ENCODE data around the gene LDLRAD3.
"Not testable (repeated sequence)": the region's sequence is repeated elsewhere in the genome, so short reads cannot be mapped to it uniquely, and the experiment has no call there.

Gene LDLRAD3

DNA sequence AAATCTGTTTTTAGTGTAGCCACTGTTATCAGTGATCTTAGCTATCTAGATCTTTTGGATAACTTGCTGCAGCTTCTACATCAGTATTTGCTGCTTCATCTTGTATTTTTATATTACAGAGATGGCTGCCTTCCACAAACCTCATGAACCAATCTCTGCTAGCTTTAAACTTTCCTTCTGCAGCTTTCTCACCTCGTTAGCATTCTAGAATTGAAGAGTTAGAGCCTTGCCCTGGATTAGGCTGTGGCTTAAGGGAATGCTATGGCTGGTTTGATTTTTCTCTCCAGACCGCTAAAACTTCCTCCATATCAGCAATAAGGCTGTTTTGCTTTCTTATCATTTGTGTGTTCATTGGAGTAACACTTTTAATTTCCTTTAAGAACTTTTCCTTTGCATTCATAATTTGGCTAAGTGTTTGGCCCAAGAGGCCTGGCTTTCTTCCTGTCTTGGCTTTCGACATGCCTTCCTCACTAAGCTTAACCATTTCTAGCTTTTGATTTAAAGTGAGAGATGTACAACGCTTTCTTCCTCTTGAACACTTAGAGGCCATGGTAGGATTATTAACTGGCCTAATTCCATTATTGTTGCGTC is 51.9 kb downstream of the LDLRAD3 start:
- no peak for DNase-seq (ENCODE audit: low read depth)

DNA sequence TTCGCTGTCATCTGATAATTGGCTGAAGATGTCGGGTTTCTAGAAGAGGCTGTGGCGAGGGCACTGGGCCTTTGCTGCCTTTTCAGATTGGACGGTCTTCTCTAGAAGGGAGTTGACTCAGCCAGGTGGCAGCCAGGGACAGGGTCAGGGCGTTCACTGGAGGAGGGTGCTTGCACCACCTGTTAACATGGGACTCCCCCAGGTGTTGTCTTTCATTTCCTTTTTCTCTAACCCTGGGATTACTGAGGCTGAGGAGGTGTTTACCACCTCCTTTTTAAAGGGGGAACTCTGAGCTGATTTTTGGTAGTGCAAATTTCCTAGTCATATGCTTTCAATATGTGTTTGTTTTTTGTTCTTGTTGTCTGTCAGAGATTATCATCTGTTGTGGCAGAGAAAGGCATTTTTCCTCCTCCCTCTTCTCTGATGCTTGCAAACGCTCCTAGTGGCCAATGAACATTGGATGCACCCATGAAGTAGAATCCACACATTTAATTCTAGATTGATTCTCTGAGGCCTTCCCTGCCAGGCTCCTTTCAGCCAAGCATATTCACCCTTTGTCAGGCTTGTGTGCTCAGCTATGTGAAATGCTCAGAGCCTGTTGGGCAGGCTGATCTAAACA is 54.1 kb downstream of the LDLRAD3 start:
- DNase-seq (ENCODE audit: low read depth), result no peak

DNA sequence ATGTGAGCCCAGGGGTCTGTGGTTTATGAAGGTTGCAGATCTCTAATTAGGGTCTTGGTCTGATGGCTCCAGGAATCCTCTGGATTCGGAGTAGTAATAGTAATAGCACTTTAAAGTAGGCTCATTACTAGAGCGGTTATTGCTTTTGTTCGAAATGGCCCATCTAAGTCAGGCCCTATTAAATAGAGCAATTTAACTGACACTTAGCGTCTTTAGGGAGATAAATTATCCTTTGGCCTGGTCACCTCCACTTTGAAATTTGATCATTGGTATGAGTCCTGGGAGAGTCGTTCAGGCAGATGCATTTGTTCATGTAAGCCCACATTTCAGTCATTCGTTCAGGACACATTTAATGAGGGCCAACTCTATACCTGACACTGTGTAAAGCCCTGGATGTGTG is 54.8 kb downstream of the LDLRAD3 start:
- no peak for DNase-seq (ENCODE audit: low read depth)

DNA sequence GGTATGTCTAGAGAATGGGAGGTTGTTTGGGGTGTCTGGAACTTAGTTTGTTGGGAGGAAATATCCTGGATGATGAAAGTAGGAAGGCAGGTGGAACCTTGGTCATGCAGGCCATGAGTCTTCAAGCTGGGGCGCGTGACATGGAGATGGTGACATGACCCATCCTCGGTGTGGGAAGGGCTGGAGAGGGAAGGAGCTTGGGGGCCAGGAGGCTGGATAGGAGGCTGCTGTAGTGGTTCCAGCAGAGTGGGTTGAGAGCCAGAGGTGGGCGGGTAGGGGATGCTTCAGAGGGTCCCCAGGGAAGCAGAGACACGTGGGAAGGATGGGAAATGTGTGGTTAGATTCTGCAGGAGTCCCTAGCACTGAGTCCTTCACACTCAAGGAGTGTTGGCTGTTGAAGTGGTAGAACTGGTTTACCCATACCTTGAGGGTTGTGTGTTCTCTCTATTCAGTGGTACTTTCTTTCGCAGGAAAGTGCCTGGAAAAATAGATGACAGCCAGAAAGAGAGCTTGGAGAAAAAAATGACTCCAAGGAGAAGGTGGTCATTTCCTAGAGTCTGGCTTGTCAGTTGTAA is 56.8 kb downstream of the LDLRAD3 start:
- no peak for DNase-seq (ENCODE audit: low read depth)

DNA sequence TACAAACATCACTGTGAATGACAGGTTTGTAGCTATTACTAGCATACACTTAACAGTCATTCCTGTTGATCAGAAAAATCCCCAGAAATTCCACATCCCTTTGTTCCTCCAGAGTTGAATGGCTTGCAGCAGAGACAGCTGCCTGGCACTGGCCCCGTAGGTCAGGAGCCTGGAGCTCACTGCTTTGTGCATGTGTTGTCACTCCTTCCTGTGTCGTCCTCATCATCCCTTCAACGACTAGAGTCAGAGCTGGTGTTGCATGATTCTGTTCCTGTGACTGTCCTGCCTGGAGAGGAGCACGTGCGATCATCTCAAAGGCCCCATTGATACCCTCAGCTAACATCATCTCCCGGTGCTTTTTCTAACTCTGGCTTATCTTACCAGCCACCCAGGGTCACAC is 58.3 kb downstream of the LDLRAD3 start:
- no peak for DNase-seq (ENCODE audit: low read depth)

DNA sequence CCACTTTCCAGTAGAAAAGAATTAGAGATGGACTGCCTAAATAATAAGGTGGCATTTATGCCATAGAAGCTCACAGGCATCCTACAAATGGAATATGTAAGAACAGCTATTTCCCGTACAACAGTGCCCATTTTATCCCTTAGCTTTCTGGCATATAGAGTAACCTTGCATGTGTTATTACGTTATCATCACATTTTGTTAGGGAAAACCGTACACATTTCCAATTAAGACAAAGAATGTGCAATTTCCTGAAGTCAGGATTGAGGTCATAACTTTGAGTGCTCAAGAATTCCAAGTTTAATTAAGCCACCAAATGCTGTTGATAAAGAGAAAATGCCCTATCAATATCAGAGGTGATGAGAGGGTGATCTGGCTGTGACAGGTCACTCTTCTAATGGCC is 58.9 kb downstream of the LDLRAD3 start:
- DNase-seq (ENCODE audit: low read depth), result no peak

- DNase-seq (ENCODE audit: low read depth), result no peak
These were observed 62.7 kb downstream of the LDLRAD3 start for GRCh38 chr11:36006556-36006955.

GRCh38 chr11:36007127-36007655 is 63.3 kb downstream of the LDLRAD3 start:
- no peak for DNase-seq (ENCODE audit: low read depth)

- no peak for DNase-seq (ENCODE audit: low read depth)
These were observed 64.7 kb downstream of the LDLRAD3 start for GRCh38 chr11:36008584-36008983.

- no peak for DNase-seq (ENCODE audit: low read depth)
These were observed 65.6 kb downstream of the LDLRAD3 start for GRCh38 chr11:36009473-36009872.

DNA sequence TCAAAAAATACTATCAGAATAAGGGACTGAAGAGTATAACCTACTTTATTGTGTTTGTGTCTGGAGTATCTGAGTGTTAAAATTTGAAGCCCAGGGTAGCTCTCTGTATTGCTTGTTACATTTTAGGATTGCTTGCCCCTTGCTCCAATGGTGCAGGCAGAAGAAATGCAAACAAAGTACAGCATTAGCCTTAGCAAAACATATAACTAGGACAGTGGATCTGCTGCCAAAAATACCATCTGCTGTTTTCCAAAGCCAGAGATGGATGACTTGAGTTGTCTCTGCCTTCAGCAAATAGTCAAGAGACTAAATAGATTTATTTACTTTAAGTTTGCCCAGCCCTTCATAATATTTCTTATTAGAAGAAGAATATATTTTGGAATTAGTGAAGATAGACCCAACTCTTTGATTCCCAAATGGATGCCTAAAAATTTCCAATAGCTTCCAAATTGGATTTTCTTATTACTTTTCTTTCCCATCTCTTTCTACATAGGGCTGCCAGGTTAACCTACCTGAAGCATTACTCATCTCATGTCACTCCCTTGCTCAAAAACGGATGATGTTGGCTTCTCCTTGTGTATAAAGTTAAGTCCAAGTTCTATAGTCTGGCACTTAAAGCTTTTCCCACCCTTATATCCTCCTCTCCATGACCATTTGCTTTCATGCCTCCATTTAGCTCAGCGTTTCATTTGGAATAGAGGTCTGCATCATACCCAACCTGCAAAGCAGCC is 66.3 kb downstream of the LDLRAD3 start:
- no peak for DNase-seq (ENCODE audit: low read depth)

DNA sequence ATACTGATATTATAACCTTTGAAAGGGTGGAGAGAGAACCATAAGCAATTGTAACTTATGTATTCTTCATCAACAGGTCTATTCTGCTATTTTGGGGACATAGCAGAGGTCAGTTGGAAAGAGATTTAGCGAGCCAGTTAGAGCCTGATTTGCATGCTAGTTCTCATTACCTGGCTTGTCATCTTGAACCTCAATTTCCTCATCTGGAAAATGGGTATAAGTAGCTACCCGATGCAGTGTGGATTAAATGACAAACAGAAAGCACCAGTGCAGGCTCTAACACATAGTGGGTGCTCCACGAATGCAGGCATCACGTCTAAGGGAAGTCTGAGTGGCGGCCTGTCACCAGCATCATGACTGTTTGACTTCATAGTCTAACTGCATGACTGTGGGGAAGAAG is 67.7 kb downstream of the LDLRAD3 start:
- DNase-seq (ENCODE audit: low read depth), result no peak

GRCh38 chr11:36012455-36012854 is 68.6 kb downstream of the LDLRAD3 start:
- DNase-seq (ENCODE audit: low read depth), result no peak

DNA sequence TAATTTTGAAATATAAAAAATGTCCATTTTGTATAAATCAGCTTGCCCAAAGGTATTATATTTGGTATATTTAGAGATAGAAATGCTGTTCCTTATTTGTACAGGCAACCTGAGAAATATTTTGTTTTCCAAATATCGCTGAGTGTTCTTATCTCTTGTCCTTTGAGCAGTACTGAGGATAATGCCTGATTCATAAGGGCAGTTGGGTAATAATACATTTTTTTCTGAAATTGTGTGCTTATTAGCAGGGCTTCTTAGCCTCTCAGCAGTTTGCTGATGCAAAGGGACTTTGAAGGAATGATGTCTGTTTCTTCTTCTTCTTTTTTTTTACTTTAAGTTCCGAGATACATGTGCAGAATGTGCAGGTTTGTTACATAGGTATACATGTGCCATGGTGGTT is 69.1 kb downstream of the LDLRAD3 start:
- DNase-seq (ENCODE audit: low read depth), result no peak

DNA sequence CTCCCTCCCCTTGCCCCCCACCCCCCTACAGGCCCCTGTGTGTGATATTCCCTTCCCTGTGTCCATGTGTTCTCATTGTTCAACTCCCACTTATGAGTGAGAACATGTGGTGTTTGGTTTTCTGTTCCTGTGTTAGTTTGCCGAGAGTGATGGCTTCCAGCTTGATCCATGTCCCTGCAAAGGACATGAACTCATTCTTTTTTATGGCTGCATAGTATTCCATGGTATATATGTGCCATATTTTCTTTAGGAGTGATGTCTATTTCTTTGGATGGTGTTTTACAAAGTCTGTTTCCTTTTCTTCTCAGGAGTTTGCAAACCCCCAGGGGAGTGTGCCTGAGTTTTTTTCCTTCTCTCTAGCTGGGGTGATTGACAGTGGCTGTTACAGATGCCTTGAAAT is 69.6 kb downstream of the LDLRAD3 start:
- not testable (repeated sequence) for DNase-seq (ENCODE audit: low read depth)

DNA sequence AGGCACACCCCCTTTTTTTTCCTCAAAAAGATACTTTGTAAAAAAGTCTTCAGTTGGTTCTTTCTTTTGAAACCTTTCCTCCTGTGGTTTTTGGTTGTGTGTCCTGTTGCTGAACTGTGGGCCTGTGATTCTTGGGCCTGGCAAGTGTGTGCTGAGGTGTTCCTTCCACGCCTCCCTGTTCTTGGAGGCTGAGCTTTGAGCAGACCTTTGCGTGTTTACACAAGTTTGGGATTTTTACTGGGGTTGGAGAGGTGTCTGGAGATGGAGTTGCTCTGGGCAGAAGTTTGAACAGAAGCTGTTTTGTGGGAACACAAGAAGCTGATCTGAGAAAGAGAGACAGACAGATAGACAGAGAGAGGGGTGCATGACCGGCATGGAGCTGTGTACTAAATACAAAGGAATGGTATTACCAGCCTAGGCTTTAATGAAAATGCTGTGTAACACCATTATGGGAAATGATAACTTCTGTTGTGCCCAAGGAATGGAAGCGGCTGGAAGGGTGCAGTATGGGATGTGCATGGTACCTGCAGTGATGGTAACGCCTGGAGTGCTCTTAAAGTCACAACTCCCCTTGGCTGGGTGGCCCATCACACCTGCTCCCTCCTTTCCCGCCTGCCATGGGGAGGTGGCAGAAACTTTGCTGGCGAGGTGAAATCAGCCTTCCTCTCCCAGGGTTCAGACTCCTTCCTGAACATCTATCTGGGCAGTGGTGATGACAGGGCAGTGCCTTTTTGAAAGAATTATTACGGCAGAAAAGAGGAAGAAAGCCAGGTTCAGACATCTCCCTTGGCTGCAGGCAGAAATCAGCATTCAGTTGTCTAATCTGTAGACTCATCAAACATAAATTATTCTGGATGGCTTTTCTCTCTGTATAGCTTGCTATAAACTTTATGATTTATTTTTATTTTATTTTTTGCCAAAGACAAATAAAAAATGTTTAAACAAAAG is 70.4 kb downstream of the LDLRAD3 start:
- no peak for DNase-seq (ENCODE audit: low read depth)

DNA sequence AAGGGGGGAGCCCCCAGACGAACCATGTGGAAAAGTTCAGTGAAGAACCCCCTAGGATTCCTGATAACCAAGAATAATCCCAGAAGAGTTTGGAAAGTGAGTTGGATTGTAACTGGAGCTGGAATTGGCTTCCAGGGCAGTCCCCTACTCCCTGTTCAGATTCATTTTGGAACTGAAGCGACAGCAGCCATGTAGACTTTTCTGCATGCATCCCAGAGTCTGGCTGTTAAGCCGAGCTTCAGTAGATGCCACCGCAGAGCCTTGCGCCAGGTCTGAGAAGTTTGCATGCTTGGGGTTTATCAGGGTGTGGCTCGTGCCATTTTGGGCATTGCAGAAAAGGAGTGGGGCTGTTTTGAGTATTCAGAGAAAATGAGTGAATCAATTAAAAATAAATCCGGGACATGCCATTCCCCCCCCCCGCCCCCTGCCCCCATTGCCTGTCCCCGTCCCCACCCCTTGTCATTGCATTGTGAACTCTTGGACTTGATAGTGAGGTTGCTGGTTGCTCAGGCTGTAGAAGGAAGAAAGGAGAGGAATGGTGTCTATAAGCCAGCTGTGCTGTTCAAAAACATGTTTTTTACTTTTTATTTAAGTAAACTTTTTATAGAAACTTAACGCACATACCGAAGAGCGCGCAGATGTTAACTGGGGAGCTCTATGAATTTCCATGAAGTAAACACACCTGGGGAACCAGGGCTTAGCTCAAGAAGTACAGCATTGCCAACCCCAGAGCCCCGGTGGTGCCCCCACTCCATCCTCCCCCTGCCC is 71.2 kb downstream of the LDLRAD3 start:
- no peak for DNase-seq (ENCODE audit: low read depth)

- DNase-seq (ENCODE audit: low read depth), result no peak
These were observed 71.9 kb downstream of the LDLRAD3 start for GRCh38 chr11:36015799-36016198.

- DNase-seq (ENCODE audit: low read depth), result no peak
These were observed 72.4 kb downstream of the LDLRAD3 start for GRCh38 chr11:36016263-36016662.

DNA sequence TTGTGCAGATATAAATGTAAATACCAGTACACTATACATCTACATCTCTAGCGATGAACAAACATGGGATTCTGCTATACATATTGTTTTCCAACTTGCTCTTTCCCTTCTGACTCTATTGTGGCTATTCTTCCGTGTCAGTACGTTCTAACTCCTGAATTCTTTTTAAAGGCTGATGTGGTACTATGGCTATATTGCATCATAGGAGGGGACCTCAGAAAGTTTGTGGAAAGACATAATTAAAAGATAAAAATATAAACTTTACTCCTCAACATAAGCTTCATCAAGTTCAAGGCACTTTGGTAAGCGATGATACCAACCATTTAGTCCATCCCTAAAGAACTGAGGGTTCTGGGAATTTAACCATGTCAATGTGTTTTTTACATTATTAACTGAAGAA is 72.8 kb downstream of the LDLRAD3 start:
- DNase-seq (ENCODE audit: low read depth), result no peak

GRCh38 chr11:36019005-36019596 is 75.2 kb downstream of the LDLRAD3 start:
- DNase-seq (ENCODE audit: low read depth), result no peak

Data from stimulated activated CD8-positive, alpha-beta memory T cell treated with anti-CD3 and anti-CD28 coated beads, Interleukin-15, amount 100 ng/mL, for 24 hours (primary cell).